Measurements from ENCODE around the gene ZNF778.

DNA sequence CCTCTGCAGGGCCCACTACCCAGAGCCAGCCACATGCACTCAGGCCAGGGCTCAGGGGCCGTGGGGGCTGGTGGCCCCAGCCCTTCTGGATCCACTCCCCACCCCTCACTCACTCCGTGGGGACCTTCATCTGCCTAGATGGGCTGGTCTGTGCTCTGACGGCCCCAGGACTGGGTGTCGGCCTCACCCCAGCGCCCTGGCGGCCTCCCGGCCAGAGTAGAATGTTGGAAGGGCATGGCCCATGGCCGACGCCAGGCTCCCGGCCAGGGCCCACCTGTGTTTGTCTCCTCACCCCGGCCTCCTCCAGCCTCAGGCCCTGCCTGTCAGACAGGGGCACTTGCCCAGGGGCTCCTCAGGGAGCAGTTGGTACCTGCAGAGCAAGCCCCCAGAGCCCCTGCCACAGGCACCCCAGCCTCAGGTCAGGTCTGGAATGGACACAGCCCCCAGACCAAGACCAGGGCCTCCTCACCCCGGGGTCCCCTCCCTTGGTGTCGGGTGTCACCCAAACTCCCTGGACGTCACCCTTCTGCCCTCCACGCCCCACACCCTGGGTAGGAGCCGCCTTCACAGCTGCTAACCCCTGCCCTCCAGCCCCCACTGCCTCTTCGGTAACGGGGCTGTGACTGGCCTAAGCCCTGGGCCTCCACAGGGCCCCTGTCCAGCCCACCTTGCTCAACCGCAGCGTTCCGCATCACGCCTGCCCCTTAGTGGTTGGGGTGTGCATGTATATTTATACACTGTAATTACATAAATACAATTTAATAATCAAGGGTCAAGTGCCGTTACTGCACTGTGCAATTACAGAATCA, 48.9 kb upstream of the ZNF778 start:
- TF ChIP-seq CTCF (IDR thresholded peaks at IDR 0.05; ENCODE audit: insufficient read depth, low read length) (no peak), POLR2AphosphoS5 (IDR thresholded peaks at IDR 0.05; ENCODE audit: low read depth) (no peak)

Measured in HL-60 (cell line).